ENCODE data around the gene ESPN. TPM values are rescaled to one million over a fixed set of nuclear protein-coding genes. Genes with fewer than 3 reads are reported as not detected.
"Not testable (repeated sequence)": the region's sequence is repeated elsewhere in the genome, so short reads cannot be mapped to it uniquely, and the experiment has no call there.

ESPN gene, protein sequence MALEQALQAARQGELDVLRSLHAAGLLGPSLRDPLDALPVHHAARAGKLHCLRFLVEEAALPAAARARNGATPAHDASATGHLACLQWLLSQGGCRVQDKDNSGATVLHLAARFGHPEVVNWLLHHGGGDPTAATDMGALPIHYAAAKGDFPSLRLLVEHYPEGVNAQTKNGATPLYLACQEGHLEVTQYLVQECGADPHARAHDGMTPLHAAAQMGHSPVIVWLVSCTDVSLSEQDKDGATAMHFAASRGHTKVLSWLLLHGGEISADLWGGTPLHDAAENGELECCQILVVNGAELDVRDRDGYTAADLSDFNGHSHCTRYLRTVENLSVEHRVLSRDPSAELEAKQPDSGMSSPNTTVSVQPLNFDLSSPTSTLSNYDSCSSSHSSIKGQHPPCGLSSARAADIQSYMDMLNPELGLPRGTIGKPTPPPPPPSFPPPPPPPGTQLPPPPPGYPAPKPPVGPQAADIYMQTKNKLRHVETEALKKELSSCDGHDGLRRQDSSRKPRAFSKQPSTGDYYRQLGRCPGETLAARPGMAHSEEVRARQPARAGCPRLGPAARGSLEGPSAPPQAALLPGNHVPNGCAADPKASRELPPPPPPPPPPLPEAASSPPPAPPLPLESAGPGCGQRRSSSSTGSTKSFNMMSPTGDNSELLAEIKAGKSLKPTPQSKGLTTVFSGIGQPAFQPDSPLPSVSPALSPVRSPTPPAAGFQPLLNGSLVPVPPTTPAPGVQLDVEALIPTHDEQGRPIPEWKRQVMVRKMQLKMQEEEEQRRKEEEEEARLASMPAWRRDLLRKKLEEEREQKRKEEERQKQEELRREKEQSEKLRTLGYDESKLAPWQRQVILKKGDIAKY
- 3.1 TPM for total RNA-seq

DNA sequence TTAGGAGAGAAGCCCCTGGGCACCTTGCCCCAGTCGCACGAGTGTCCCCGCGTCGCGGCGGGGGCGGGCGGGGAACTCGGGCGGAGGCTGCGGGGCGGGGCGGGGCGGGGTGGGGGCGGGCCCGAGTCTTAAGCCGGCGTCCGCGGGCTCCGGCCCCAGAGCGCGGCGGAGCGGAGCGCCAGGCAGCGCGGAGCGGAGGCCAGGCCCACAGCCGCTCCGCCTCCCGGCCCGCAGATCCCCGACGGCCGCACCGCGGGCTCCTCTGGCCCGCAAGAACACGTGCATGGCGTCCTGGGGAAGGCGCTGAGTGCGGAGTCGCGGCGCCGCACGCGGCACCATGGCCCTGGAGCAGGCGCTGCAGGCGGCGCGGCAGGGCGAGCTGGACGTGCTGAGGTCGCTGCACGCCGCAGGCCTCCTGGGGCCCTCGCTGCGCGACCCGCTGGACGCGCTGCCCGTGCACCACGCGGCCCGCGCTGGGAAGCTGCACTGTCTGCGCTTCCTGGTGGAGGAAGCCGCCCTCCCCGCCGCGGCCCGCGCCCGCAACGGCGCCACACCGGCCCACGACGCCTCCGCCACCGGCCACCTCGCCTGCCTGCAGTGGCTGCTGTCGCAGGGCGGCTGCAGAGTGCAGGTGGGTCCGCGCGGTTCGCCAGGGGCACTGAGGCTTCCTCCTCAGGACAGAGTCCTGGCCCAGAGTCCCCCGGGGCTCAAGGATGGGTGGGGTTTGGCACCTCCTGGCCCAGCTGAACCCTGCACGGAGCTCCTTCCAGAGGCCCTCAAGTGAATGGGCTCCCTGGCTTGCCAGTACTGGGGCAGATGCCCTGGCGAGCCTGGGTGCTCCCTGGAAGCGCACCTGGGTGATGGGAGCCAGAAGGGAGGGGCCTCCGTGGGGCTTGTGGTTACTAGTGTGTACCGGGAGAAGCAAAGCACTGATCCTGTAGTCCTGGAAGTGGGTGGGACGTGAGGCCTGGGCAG lies at the start of gene ESPN:
ESPN (plus strand) TSS at position 158 of the 975 bp plus-strand sequence; CDS start at position 338, 180 bp downstream.
- DNase-seq (ENCODE audit: low spot score): no peak

DNA sequence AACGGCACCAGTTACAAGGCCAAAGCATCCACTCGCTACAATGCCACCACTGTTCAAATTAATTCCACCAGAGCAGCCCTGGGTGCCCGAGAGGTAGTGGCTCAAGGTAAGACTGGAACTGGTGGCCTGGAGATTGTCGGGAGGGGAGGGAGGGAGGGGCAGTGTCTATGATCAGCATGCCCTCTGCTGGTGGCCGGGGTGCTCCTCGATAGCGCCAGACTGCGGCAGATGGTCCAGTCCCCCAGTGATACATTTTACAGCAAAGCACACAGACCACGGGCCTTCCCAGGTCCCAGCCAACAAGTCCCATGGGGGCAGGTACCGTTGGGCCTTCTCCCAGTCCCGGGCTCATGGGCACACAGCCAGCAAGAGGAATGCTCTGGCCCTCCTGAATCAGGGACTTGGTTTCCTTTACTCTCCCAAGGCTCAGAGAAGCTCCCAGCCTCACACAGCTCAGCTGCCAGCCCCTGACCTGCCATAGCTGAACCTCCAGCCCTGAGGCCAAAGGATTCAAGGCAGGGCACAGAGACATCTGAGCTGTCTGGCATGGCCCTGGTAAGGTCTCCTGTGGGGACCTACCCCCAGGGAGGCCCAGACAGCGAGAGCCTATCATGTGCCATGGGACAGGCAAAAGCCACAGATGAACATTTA lies 46.4 kb upstream of the ESPN start:
- DNase-seq (ENCODE audit: low spot score): no peak

DNA sequence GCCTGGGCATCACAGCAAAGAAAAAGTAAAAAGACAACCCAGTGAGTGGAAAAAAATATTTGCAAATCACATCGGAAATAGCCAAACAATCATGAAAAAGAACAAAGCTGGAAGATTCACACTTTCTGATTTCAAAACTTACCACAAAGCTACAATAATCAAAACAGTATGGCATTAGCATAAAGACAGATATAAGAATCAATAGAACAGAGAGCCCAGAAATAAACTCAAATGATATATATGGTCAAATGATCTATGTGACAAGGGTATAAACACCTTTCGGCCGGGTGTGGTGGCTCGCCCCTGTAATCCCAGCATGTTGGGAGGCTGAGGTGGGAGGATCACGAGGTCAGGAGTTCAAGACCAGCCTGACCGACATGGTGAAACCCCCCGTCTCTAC lies 44.5 kb upstream of the ESPN start:
- DNase-seq (ENCODE audit: low spot score): no peak

DNA sequence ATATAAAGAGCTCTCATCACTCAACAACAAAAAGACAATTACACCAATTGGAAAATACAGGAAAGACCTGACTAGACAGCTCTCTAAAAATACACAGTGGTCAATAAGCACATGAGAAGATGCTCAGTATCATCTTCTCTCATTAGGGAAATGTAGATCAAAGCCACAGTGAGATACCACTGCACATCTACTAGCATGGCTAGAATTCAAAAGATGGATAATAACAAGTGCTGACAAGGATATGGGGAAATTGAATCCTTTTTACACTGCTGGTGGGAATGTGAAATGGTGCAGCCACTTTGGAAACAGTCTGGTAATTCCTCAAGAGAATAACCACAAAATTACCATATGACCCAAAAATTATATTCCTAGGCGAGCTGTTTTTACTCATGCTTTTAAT lies 40.4 kb upstream of the ESPN start:
- DNase-seq (ENCODE audit: low spot score): no peak

DNA sequence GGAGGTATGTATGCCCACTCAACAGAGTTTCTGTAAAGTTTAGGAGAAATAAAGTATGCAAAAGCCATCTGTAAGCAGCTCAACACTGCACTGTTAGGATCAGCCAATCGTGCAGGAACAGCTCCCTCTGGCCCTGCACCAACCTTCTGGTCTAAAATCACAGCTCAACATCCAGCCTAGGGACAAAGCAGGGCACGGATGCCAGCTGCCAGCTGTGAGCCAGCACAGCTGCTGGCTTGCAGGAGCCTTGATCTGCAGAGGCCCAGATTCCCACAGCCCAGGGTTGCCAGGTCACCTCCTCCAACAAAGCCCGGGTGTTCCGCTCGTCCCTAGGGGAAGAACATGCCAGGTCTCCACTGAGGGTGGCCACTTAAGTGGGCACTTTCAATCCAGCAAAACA lies 39.6 kb upstream of the ESPN start:
- DNase-seq (ENCODE audit: low spot score): no peak

DNA sequence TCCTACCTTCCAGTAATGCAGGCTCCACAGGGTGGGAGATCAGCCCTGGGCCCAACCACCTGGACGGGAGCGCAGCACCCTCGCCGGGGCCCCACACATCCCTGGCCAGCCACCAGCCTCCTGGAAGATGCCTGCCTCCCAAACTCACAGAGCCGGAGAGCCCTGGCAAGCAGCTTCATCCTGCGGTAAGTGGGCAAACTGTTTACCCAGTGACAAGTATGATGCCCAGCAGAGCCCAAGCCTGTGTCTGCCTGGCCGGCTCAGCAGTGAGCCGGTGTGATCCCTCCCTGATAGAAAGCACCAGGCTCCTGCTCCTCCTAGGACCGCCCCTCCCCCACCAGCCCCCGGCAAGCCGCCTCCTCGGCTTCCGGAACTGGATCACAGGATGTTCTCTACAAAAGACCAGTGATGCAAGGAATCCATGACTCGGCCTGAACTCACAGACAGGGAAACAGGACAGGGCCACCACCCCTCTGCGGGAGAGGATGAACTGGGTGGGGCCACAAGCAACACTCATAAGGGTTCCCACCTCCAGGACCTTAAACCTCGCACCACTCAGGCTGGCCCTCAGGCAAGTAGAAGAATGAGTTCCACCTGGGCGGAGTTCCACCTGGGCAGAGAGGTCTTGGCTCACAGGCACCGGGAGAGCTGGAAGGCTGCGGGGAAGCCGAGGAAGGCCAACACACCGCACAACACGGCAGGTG lies 38.9 kb upstream of the ESPN start:
- peak; percentile 41 for DNase-seq (ENCODE audit: low spot score)

DNA sequence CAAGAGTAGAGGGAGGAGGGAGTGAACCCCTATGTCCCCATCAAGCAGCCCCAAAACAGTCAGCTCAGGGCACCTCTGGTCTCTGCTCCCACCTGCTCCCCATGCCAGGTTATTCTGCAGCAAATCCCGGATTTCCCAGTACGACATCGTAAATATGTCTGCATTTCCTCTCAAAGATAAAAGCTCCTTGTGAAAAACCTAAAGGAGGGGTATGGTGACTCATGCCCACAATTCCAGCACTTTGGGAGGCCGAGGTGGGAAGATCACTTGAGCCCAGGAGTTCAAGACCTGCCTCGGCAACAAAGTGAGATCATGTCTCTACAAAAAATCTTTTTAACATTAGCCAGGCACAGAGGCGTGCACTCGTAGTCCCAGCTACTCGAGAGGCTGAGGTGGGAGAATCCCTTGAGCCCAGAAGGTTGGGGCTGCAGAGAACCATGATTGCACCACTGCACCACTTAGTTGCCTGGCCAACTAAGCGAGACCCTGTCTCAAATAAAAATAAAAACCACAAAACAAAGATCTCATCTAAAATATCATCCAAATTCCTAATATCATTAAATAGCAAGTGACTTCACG lies 38.1 kb upstream of the ESPN start:
- DNase-seq (ENCODE audit: low spot score): no peak

DNA sequence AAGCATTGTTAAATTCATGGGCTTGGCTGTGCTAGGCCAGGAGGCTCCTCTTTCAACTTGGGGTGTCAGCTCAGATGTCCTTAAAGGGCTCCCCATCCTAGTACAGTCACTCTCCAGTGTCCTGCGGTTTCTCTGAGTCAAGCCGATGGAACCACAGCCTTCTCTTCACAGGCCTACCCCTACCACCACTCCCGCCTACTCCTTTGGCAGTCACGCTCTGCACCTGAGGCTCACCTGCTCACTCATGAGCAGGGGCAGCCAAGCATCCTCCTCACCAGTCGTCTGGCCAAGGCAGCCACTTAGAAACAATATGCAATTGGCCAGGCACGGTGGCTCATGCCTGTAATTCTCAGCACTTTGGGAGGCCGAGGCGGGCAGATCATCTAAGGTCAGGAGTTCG lies 34.6 kb upstream of the ESPN start:
- no peak for DNase-seq (ENCODE audit: low spot score)

DNA sequence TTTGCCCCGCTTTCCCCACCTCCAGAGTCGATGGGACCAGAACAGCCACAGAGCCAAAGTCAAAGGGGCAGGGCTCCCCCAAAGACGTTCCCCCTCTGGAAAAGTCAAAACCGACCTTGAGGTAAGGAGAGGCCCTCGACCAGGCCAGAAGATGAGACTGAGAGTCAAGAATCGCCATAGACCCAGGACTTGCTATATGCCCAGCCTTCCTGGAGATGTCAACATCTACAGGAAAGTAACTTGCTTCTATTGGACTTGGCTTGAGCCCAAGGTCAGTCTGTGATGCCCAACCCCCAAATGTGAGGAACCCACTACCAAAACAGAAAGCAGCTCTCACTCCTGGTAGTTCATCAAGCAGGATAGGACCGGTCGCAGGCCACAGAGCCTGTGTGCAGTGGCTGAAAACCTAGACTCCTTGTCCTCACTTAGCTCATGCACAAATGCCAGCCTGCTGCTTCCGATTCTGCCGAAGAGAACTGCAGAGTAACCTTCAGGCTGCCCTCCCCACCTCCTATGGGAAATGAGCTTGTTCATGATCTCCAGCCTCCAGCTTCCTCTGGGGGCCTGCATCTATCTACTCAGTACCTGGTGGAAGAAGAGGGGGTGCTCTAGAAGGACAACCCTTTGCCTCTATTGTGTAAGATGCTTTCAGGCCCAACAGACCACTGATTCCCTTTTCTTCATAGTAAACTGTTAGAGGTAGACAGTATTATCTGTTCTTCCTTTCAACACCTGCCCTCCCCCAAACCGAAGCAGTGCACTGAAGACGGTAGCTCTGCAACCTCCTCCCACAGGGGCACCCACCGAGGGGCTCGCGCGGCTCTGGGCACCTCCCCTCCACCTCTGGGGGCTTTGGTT lies 32.4 kb upstream of the ESPN start:
- no peak for DNase-seq (ENCODE audit: low spot score)

DNA sequence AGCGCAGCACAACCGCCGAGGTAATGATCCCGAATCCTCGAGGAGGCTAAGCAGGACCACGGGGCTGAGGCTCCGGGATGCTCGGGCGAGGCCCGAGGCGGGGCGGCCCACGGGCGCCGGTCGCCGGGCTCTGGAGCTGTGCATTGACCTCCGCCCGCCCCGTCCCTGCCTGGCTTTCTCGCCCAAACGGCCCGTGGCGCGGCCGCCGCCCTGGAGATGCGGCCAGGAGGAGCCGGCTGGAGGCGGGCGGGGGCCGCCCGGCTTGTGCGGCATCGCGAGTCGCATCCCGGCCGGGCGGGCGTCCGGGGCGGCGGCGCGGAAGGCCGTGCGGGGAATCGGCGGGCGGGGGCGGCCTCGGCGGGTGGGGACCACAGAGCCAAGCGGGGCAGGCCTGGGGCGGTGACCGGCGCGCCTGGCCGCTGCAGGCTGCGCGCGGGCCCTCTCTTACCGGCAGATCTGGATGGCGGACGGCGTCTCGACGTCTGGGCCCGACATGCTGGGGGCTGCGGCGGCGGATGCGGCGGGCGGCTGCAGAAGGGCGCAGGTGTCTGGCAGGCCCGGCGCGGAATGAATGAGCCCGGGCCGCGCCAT lies 31.7 kb upstream of the ESPN start:
- no peak for DNase-seq (ENCODE audit: low spot score)

DNA sequence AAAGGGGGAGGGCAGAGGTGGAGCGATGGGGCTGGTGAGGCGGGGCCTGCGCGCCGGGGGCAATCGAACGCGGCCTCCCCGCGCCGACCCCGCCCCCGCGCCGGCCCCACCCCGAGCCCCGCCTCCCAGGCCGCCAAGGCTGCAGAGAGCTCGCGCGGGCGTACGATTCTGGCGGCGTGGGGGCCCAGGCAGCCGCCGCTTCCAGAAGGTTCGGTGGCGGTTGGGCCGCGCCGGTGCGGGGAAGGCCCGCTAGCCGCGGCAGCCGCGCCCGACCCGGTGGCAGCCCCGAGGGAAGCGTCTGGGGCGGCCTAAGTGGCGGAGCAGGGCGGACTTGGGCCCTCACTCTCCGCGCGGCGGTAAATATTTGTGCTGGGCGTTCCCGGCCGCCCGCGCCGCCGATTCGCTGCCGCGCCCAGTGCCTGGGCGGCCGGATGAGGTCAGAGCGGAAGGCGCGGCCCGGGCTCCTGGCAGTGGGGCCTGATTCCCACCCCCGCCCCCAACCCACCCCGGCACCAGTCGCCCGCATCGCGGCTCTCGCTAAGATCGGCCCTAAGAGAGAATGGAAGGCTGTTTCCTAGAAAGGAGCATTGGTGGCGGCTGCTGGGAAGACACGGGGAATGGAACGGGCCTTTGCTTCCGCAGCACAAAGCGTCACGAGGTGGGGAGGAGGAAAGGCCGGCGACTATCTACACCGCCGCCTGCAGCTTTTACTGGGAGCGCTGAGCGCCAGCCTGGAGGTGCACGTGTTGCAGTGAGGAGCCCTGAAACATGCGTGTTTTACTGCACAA lies 31.0 kb upstream of the ESPN start, which contains the start of gene ACOT7:
ACOT7 (minus strand) TSS at position 368 of the 788 bp plus-strand sequence. CDS start 368 bp downstream, outside the sequence.
- peak; percentile 88 for DNase-seq (ENCODE audit: low spot score)

DNA sequence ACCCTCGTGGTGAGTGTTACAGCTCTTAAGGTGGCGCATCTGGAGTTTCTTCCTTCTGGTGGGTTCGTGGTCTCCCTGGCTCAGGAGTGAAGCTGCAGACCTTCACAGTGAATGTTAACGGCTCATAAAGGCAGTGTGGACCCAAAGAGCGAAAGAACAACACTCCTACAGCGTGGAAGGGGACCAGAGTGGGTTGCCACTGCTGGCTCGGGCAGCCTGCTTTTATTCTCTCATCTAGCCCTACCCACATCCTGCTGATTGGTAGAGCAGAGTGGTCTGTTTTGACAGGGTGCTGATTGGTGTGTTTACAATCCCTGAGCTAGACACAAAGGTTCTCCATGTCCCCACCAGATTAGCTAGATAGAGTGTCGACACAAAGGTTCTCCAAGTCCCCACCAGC lies 29.4 kb upstream of the ESPN start:
- DNase-seq (ENCODE audit: low spot score): not testable (repeated sequence)

DNA sequence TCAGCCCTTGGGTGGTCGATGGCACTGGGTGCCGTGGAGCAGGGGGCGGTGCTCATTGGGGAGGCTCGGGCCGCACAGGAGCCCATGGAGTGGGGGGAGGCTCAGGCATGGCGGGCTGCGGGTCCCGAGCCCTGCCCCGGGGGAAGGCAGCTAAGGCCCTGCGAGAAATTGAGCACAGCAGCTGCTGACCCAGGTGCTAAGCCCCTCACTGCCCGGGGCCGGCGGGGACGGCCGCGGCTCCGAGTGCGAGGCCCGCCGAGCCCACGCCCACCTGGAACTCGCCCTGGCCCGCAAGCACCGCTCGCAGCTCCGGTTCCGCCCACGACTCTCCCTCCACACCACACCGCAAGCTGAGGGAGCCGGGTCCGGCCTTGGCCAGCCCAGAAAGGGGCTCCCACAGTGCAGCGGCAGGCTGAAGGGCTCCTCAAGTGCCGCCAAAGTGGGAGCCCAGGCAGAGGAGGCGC lies 28.8 kb upstream of the ESPN start:
- DNase-seq (ENCODE audit: low spot score): not testable (repeated sequence)

DNA sequence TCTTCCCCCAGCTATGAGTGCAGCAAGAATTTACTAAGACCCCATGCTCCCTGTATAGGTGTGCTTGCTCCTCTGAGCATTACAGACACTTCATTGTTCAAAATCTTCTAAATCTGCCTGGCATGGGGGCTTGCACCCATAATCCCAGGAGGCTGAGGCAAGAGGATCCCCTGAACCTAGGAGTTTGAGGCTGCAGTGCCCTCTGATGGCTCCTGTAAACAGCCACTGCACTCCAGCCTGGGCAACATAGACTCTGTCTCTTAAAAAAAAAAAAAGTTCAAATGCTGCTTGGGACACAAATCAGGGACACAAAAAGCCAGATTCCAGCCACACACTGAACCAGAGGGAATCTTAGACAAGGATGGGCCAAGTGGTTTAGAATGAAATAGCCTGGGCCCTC lies 27.6 kb upstream of the ESPN start:
- no peak for DNase-seq (ENCODE audit: low spot score)

DNA sequence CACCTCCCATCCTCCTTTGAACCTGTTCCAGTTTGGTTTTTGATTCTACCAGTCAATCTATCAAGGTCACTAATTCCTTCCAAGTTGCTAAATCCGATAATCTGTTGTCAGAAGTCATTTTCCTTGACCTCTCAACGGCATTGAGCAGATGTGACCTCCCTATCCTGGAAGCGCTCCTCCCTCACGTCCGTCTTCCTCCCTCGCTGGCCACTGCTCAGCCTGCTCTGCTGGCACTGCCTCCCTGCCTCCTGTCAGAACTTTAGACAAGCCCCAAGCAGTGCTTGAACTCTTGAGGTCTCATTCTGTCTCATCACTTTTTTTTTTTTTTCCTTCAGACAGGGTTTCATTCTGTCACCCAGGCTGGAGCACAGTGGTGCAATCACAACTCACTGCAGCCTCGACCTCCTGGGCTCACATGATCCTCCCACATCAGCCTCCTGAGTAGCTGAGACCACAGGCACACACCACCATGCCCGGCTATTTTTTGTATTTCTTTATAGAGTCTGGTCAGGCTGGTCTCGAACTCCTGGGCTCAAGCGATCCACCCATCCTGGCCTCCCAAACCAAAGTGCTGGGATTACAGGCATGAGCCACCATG lies 26.6 kb upstream of the ESPN start:
- DNase-seq (ENCODE audit: low spot score): no peak

DNA sequence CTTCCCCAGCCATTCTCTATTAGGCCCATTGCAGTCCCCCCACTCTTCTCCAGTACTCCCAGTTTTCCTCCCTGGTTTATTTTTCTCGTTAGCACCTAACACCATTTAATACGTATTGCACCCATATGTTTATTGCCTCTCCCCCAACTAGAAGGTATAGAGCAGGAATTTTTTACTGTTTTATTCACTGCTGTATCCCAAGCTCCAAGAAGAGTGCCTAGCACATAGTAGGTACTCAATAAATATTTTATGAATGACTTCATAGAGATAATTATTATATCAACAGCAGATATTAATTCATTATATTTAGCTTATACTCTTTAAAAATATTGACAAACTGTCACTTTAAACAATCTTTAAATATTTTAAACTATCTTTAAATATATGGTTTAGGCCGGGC lies 25.3 kb upstream of the ESPN start:
- DNase-seq (ENCODE audit: low spot score): no peak

DNA sequence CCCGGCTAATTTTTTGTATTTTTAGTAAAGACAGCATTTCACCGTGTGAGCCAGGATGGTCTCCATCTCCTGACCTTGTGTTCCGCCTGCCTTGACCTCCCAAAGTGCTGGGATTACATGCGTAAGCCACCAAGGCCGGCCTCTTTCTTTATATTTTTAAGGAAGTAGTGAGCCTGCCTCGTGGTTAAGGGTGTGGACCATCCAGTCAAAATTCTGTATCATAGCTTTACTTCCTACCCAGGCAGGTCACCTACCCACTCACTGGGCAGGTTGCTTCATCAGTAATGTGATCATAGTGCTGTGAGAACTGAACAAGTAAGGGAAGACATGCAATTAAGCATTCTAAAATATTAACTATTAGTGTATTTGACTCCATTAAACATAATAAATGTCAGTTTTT lies 22.9 kb upstream of the ESPN start:
- DNase-seq (ENCODE audit: low spot score): no peak

Data from mucosa of gallbladder (tissue), 1 donor.